Measurements from ENCODE around the gene CFAP68. TPM values are rescaled to one million over a fixed set of nuclear protein-coding genes. Genes with fewer than 3 reads are reported as not detected.
"Not testable (repeated sequence)": the region's sequence is repeated elsewhere in the genome, so short reads cannot be mapped to it uniquely, and the experiment has no call there.

The CFAP68 gene
- total RNA-seq, 1 donor from 2014 or later, result 4.1 TPM

DNA sequence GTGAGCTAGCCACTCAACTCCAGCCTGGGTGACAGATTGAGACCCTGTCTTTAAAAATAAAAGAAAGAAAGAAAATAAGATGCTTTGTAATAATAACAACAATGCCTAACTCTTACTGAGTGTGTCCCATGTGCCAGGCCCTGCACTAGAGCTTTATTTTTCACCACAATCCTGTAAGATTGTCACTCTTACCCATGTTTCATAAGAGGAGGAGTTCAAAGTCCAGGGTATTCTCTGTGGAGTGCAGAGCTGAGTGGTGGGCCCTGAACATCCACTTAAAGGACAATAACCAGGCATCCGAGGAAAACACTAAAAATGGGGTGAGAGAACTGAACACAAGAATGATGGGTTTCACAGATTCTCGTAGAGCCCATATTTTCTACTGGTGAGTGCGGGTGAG lies 38.4 kb downstream of the CFAP68 start:
- no peak for DNase-seq (ENCODE audit: low read depth in 2 of 2)

DNA sequence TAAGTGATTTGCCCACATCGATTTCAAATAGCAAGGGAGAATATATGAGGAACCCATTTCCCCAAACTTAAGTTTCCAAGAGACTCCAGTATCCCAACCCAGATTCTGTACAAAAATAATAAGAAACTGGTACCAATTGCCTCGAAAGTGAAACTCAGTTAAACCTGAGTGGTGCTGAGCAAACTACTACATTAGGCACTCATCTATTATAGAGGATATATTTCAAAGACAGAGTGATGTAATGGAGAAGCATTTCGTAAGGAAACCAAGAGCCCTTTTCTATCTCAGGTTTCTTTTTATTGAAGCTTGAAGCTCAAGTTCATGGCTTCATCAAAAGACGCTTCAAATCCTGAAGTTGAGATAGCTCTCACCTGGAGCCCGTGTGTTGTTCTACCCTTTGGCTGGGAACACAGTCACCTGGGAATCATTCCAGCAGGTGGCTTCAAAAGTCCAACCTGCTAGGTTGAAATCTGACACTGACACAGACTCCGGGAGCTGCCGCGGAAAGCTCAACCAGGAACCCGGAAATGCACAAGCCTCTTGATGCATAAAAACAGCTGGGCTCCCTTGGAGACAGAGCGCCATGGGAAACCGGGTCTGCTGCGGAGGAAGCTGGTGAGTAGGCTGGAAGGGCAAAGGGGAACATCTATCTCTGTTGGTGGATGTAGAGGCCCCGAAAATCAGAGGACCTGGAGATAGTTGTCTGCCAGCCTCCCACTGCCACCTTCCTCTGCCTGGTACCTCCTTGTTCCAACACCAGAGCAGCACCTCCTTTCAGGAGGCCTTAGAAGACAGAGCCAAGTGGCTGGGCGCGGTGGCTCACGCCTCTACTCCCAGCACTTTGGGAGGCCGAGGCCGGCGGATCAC lies 39.3 kb downstream of the CFAP68 start, which contains the start of gene C11orf52:
TSS of gene C11orf52 (plus strand) at position 524 of the 867 bp plus-strand sequence. CDS start at position 584, 60 bp downstream.
- peak in 1 of 2 donors; percentile 81 for DNase-seq (ENCODE audit: low read depth in 2 of 2)

DNA sequence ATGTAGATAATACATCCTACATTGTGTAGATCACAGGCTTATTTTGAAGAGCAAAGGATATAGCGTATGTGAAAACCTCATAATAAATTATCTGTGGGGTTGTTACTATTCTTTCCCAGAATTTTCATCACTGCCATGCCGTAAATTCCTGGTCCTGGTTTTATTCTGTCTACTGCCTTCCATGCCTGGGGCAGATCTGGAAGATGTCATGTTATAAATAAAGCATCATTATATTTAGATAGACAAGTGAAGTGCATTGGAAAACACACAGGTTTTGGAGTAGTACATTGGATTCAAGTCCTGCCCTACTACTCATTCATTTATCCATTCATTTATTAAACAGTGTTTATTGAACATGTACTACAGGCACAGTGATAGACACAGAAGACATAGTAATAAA lies 41.6 kb downstream of the CFAP68 start:
- DNase-seq (ENCODE audit: low read depth in 2 of 2), result no peak

DNA sequence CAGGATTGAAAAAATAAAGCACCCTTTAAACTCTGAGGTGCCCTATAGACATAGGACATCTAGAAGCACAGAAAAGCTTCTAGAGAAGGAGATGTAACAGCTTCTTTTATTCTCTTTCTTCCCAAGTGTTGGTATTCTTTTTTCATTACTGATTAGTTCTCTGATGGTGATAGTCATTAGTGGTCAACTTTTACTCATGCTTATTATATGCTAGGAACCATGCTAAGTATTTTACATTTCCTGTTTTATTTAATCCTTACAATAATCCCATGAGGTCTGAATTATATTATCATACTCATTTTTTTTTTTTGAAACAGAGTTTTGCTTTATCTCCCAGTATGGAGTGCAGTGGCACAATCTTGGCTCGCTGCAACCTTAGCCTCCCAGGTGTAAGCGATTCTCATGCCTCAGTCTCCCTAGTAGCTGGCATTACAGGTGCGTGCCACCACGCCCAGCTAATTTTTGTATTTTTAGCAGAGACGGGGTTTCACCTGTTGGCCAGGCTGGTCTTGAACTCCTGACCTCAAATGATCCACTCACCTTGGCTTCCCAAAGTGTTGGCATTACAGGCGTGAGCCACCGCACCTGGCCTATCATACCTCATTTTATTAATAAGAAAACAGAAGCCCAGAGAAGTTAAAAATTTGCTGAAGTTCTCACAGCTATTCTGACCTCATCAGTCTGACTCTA lies 42.3 kb downstream of the CFAP68 start:
- DNase-seq (ENCODE audit: low read depth in 2 of 2), result no peak

- peak in 1 of 2 donors; percentile 41 for DNase-seq (ENCODE audit: low read depth in 2 of 2)
These were observed 43.5 kb downstream of the CFAP68 start for GRCh38 chr11:111922803-111923202.

DNA sequence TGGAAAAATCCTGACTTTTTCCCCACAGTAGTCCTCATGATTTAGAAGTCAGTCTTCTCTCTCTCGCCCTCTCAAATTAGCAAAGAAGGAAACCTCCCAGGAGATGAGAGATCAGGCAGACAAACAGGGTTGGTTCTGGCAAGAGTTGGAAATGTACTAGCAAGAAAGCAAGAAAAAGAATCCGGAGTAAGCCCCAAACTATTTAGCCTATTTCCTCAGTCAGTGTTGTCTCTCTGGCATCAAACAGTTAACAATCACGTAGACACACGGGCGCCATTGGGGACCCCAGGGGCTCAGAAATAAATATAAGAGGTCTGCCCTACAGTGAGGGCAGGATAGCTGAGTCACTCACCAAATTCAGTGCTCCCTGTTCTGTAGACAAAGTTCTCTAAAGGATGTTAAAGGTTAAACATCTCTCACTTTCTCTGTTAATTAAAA lies 44.0 kb downstream of the CFAP68 start:
- peak in 1 of 2 donors; percentile 40 for DNase-seq (ENCODE audit: low read depth in 2 of 2)

DNA sequence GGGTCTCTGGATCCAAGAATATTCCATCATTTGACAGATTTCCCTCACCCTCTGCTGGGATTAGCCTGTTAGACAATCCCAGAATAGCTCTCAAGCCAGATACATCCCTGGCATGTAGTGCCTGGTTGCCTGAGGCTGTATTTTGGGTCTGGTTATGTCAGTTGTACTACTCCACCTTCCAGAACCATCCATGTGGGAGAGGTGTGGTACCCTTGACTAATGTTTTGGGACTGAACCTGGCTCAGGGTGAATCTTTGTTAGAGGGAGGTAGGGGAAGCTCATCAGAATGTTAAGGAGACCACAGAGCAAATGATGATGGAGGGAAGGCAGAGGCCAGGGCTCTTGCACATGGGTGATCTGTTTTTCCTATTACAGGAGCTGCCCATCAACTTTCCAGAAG lies 44.6 kb downstream of the CFAP68 start:
- DNase-seq (ENCODE audit: low read depth in 2 of 2), result no peak

DNA sequence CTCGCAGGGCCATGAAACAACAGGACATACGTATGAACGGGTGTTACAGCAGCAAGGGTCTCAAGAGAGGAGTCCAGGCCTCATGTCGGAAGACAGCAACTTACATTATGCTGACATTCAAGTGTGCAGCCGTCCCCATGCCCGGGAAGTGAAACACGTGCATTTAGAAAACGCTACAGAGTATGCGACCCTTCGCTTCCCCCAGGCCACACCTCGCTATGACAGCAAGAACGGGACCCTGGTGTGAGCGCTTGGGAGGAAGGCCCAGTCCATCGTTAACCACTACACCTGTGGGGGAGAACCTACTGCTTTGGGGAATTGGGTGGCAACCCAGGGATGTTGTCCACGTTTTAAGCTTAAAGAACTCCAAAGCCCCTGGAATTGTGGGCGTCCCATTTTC lies 46.6 kb downstream of the CFAP68 start:
- DNase-seq (ENCODE audit: low read depth in 2 of 2), result no peak

GRCh38 chr11:111926505-111927391 lies 47.4 kb downstream of the CFAP68 start:
- DNase-seq (ENCODE audit: low read depth in 2 of 2), result peak; percentile 86 to 98

- DNase-seq (ENCODE audit: low read depth in 2 of 2), result no peak
These were observed 51.1 kb downstream of the CFAP68 start for GRCh38 chr11:111930472-111930871.

DNA sequence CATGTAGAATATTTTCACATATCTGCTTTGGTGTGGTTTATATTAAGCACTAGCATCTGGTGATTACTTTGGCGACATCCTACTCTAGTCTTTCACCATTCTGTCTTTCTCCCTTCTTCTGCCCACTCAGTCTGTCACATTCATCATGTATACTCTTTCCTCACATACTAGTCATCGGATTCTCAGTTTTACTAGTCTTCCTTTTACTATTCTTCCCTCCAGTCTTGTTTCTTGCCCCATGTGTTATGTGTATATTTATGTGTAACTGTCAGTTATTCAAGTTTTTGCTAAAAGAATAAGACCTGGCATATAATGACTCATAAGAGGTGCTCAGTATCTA lies 53.2 kb downstream of the CFAP68 start:
- no peak for DNase-seq (ENCODE audit: low read depth in 2 of 2)

- not testable (repeated sequence) for DNase-seq (ENCODE audit: low read depth in 2 of 2)
These were observed 53.8 kb downstream of the CFAP68 start for GRCh38 chr11:111933176-111933575.

DNA sequence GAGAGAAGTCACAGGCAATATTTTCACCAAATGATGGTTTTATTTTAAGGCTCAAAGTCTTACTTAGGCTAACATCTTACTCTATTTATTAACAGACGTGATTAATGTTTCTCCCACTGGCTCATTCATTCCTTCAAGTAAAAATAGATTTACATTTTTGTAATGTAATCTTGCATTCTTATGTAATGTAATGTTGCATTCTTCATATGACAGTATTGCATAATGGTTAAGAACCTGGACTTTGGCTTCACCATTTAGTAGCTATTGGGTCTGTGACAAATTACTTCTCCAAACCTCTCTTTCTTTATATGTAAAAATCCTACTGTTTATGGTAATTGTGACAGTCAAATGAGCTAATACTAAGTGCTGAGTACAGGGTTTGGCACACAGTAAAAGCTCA lies 54.5 kb downstream of the CFAP68 start:
- DNase-seq (ENCODE audit: low read depth in 2 of 2), result no peak

- no peak for DNase-seq (ENCODE audit: low read depth in 2 of 2)
These were observed 55.0 kb downstream of the CFAP68 start for GRCh38 chr11:111934306-111934705.

Other genes starting within 250 kb of the CFAP68 start
- gene PPP2R1B, start 113.2 kb upstream of the CFAP68 start, total RNA-seq, result 29.0 and 31.5 TPM in 2 replicates
- gene ALG9, start 8.0 kb upstream of the CFAP68 start, total RNA-seq, result 19.5 and 20.7 TPM in 2 replicates
- 1.3 and 1.4 TPM in 2 replicates for gene FDXACB1, start 376 bp upstream of the CFAP68 start, total RNA-seq
- gene CRYAB, start 32.2 kb downstream of the CFAP68 start, total RNA-seq, result 0.13 TPM in 2 replicates
- gene HSPB2, start 33.2 kb downstream of the CFAP68 start, total RNA-seq, result not detected in 2 replicates
- gene C11orf52, start 39.4 kb downstream of the CFAP68 start, total RNA-seq, result 0.13 and 0.39 TPM in 2 replicates
- gene DIXDC1, start 57.8 kb downstream of the CFAP68 start, total RNA-seq, result 5.7 and 5.9 TPM in 2 replicates
- gene DLAT, start 145.9 kb downstream of the CFAP68 start, total RNA-seq, result 22.8 and 30.0 TPM in 2 replicates
- 0.51 and 1.2 TPM in 2 replicates for gene PIH1D2, start 194.5 kb downstream of the CFAP68 start, total RNA-seq
- gene NKAPD1, start 194.8 kb downstream of the CFAP68 start, total RNA-seq, result 12.6 and 13.9 TPM in 2 replicates
- gene TIMM8B, start 207.2 kb downstream of the CFAP68 start, total RNA-seq, result 69.8 and 111 TPM in 2 replicates
- 179 and 235 TPM in 2 replicates for gene SDHD, start 207.3 kb downstream of the CFAP68 start, total RNA-seq